DMS 273 (cell line): ENCODE results near the gene PIGL.
"Not testable (repeated sequence)": the region's sequence is repeated elsewhere in the genome, so short reads cannot be mapped to it uniquely, and the experiment has no call there.

Experiments
- DNase-seq: peaks from one replicate; lab custom pipeline; 2025; ENCODE audit not compliant: unreplicated experiment; lab: John Stamatoyannopoulos, UW

Gene PIGL

GRCh38 chr17:16304830-16305229 lies 87.8 kb downstream of the PIGL start:
- peak; percentile 32 for DNase-seq

- no peak for DNase-seq
These were observed 89.2 kb downstream of the PIGL start for GRCh38 chr17:16306211-16306610.

- not testable (repeated sequence) for DNase-seq
These were observed 95.1 kb downstream of the PIGL start for GRCh38 chr17:16312061-16312460.

GRCh38 chr17:16313139-16314090 lies 96.4 kb downstream of the PIGL start:
- no peak for DNase-seq

- no peak for DNase-seq
These were observed 97.2 kb downstream of the PIGL start for GRCh38 chr17:16314189-16314588.

GRCh38 chr17:16314859-16315258 lies 97.8 kb downstream of the PIGL start:
- DNase-seq = no peak

- no peak for DNase-seq
These were observed 103.0 kb downstream of the PIGL start for GRCh38 chr17:16319969-16320368.

- no peak for DNase-seq
These were observed 105.6 kb downstream of the PIGL start for GRCh38 chr17:16322636-16323035.

GRCh38 chr17:16325964-16326363 lies 109.0 kb downstream of the PIGL start:
- no peak for DNase-seq

GRCh38 chr17:16327018-16327417 lies 110.0 kb downstream of the PIGL start:
- no peak for DNase-seq

- peak; percentile 42 for DNase-seq
These were observed 112.0 kb downstream of the PIGL start for GRCh38 chr17:16328997-16329396.

- DNase-seq = no peak
These were observed 112.7 kb downstream of the PIGL start for GRCh38 chr17:16329519-16330271.

GRCh38 chr17:16338391-16338790 lies 121.4 kb downstream of the PIGL start:
- DNase-seq = no peak

GRCh38 chr17:16339402-16339801 lies 122.4 kb downstream of the PIGL start:
- DNase-seq = no peak

GRCh38 chr17:16339959-16340358 lies 122.9 kb downstream of the PIGL start:
- no peak for DNase-seq

GRCh38 chr17:16342979-16343378 lies 126.0 kb downstream of the PIGL start:
- DNase-seq = peak; percentile 60

GRCh38 chr17:16343569-16343968 lies 126.6 kb downstream of the PIGL start:
- DNase-seq = no peak

GRCh38 chr17:16345565-16345964 lies 128.6 kb downstream of the PIGL start:
- no peak for DNase-seq

GRCh38 chr17:16346721-16347271 lies 129.8 kb downstream of the PIGL start:
- DNase-seq = no peak

- no peak for DNase-seq
These were observed 131.6 kb downstream of the PIGL start for GRCh38 chr17:16348586-16348985.

- DNase-seq = no peak
These were observed 132.4 kb downstream of the PIGL start for GRCh38 chr17:16349431-16349830.

- DNase-seq = no peak
These were observed 134.8 kb downstream of the PIGL start for GRCh38 chr17:16351831-16352230.
